ENCODE results near the gene C19orf44. TPM values are rescaled to one million over a fixed set of nuclear protein-coding genes. Genes with fewer than 3 reads are reported as not detected.

The C19orf44 gene
- total RNA-seq, 1 donor from 2014 or later = 4.6 TPM

Other genes with a start within 250 kb of the C19orf44 start
- gene KLF2, start 171.6 kb upstream of the C19orf44 start, total RNA-seq = 1.3 and 1.9 TPM in 2 replicates
- 5.8 and 10.1 TPM in 2 replicates for gene EPS15L1, start 24.4 kb upstream of the C19orf44 start, total RNA-seq
- gene CALR3, start 227 bp upstream of the C19orf44 start, total RNA-seq = not detected in 2 replicates
- gene CHERP, start 46.0 kb downstream of the C19orf44 start, total RNA-seq = 9.5 and 11.2 TPM in 2 replicates
- 26.9 and 33.0 TPM in 2 replicates for gene SLC35E1, start 76.0 kb downstream of the C19orf44 start, total RNA-seq
- 7.3 and 8.9 TPM in 2 replicates for gene MED26, start 131.8 kb downstream of the C19orf44 start, total RNA-seq
- gene SMIM7, start 163.8 kb downstream of the C19orf44 start, total RNA-seq = 96.2 and 131 TPM in 2 replicates
- gene TMEM38A, start 164.7 kb downstream of the C19orf44 start, total RNA-seq = 2.2 and 3.5 TPM in 2 replicates
- not detected in 2 replicates for gene NWD1, start 223.5 kb downstream of the C19orf44 start, total RNA-seq